Duodenal mucosa (tissue), 2 donors: ENCODE results near the gene NRDC.

Source experiments
- H3K27ac ChIP-seq: one replicate; pipeline ENCODE4 v1.7.0; 2013; ENCODE audit warnings: low read depth, low read length
- H3K27me3 ChIP-seq, 2 donors: one replicate each; pipeline ENCODE4 v1.7.0; 2013; ENCODE audit warnings: low read length in 2 of 2, control low read depth in 1 of 2; ENCODE audit not compliant: insufficient read depth in 2 of 2, control insufficient read depth in 1 of 2
- H3K36me3 ChIP-seq, 2 donors: one replicate each; pipeline ENCODE4 v1.7.0; 2013; ENCODE audit warnings: low read length in 2 of 2, control low read depth in 1 of 2; ENCODE audit not compliant: insufficient read depth in 2 of 2, control insufficient read depth in 1 of 2
- H3K4me1 ChIP-seq, 2 donors: one replicate each; pipeline ENCODE4 v1.7.0; 2013; ENCODE audit warnings: low read length in 2 of 2, control low read depth in 1 of 2; ENCODE audit not compliant: insufficient read depth in 2 of 2, control insufficient read depth in 1 of 2
- H3K4me3 ChIP-seq, 2 donors: one replicate each; pipeline ENCODE4 v1.7.0; 2013; ENCODE audit warnings: low read length in 2 of 2, low read depth in 1 of 2
- H3K9ac ChIP-seq, 2 donors: one replicate each; pipeline ENCODE4 v1.7.0; 2013; ENCODE audit warnings: low read length in 2 of 2, low read depth in 1 of 2
- H3K9me3 ChIP-seq, 2 donors: one replicate each; pipeline ENCODE4 v1.7.0; 2013; ENCODE audit warnings: low read length in 2 of 2, control low read depth in 1 of 2; ENCODE audit not compliant: control insufficient read depth in 1 of 2

Gene NRDC

GRCh38 chr1:51912881-51913280 is 34.4 kb upstream of the NRDC start:
- no peaks in the 10 kb centered on the region for H3K4me1 ChIP-seq
- H3K36me3 ChIP-seq: no peaks in the 10 kb centered on the region
- H3K9me3 ChIP-seq: no peaks in the 10 kb centered on the region
- H3K27ac ChIP-seq: no peak overlapping the region
- H3K4me3 ChIP-seq: no peak overlapping the region
- H3K27me3 ChIP-seq: peaks cover 0 to 11% of the 10 kb centered on the region in 2 donors
- no peak overlapping the region for H3K9ac ChIP-seq

- Histone ChIP-seq H3K9me3 (no peaks in the 10 kb centered on the region), H3K27me3 (peaks cover 0 to 7% of the 10 kb centered on the region in 2 donors), H3K27ac (no peak overlapping the region), H3K36me3 (no peaks in the 10 kb centered on the region), H3K4me1 (no peaks in the 10 kb centered on the region), H3K4me3 (no peak overlapping the region), H3K9ac (no peak overlapping the region)
These were observed 31.9 kb upstream of the NRDC start for GRCh38 chr1:51910221-51911000.

- Histone ChIP-seq H3K4me3 (no peak overlapping the region), H3K27ac (no peak overlapping the region), H3K36me3 (no peaks in the 10 kb centered on the region), H3K4me1 (no peaks in the 10 kb centered on the region), H3K9me3 (no peaks in the 10 kb centered on the region), H3K9ac (no peak overlapping the region), H3K27me3 (peaks cover 0 to 7% of the 10 kb centered on the region in 2 donors)
These were observed 30.0 kb upstream of the NRDC start for GRCh38 chr1:51908499-51908898.

- Histone ChIP-seq H3K4me1 (no peaks in the 10 kb centered on the region), H3K27me3 (peaks cover 0 to 7% of the 10 kb centered on the region in 2 donors), H3K4me3 (no peak overlapping the region), H3K27ac (no peak overlapping the region), H3K9me3 (no peaks in the 10 kb centered on the region), H3K9ac (no peak overlapping the region), H3K36me3 (no peaks in the 10 kb centered on the region)
These were observed 28.7 kb upstream of the NRDC start for GRCh38 chr1:51907079-51907702.

- Histone ChIP-seq H3K4me1 (no peaks in the 10 kb centered on the region), H3K27me3 (peaks cover 0 to 7% of the 10 kb centered on the region in 2 donors), H3K4me3 (no peak overlapping the region), H3K9ac (no peak overlapping the region), H3K27ac (no peak overlapping the region), H3K9me3 (no peaks in the 10 kb centered on the region), H3K36me3 (no peaks in the 10 kb centered on the region)
These were observed 28.0 kb upstream of the NRDC start for GRCh38 chr1:51906306-51907078.

- H3K9ac ChIP-seq: no peak overlapping the region
- H3K9me3 ChIP-seq: no peaks in the 10 kb centered on the region
- H3K4me1 ChIP-seq: no peaks in the 10 kb centered on the region
- no peak overlapping the region for H3K27ac ChIP-seq
- H3K36me3 ChIP-seq: no peaks in the 10 kb centered on the region
- H3K4me3 ChIP-seq: no peak overlapping the region
- peaks cover 0 to 2% of the 10 kb centered on the region in 2 donors for H3K27me3 ChIP-seq
These were observed 23.9 kb upstream of the NRDC start for GRCh38 chr1:51902456-51902855.

- no peak overlapping the region for H3K4me3 ChIP-seq
- peaks cover 2 to 3% of the 10 kb centered on the region in 2 donors for H3K27me3 ChIP-seq
- H3K27ac ChIP-seq: no peak overlapping the region
- no peaks in the 10 kb centered on the region for H3K36me3 ChIP-seq
- no peaks in the 10 kb centered on the region for H3K4me1 ChIP-seq
- H3K9ac ChIP-seq: no peak overlapping the region
- H3K9me3 ChIP-seq: no peaks in the 10 kb centered on the region
These were observed 22.6 kb upstream of the NRDC start for GRCh38 chr1:51901151-51901550.

GRCh38 chr1:51899022-51899421 is 20.5 kb upstream of the NRDC start:
- Histone ChIP-seq H3K36me3 (no peaks in the 10 kb centered on the region), H3K4me3 (no peak overlapping the region), H3K4me1 (no peaks in the 10 kb centered on the region), H3K9me3 (no peaks in the 10 kb centered on the region), H3K27me3 (peaks cover 2 to 6% of the 10 kb centered on the region in 2 donors), H3K27ac (no peak overlapping the region), H3K9ac (no peak overlapping the region)

GRCh38 chr1:51898090-51898734 is 19.7 kb upstream of the NRDC start:
- no peaks in the 10 kb centered on the region for H3K36me3 ChIP-seq
- no peaks in the 10 kb centered on the region for H3K4me1 ChIP-seq
- no peak overlapping the region for H3K4me3 ChIP-seq
- no peak overlapping the region for H3K27ac ChIP-seq
- no peaks in the 10 kb centered on the region for H3K9me3 ChIP-seq
- H3K9ac ChIP-seq: no peak overlapping the region
- H3K27me3 ChIP-seq: peaks cover 2 to 6% of the 10 kb centered on the region in 2 donors

- H3K9me3 ChIP-seq: no peaks in the 10 kb centered on the region
- H3K27ac ChIP-seq: no peak overlapping the region
- H3K9ac ChIP-seq: no peak overlapping the region
- no peak overlapping the region for H3K4me3 ChIP-seq
- no peaks in the 10 kb centered on the region for H3K36me3 ChIP-seq
- H3K4me1 ChIP-seq: no peaks in the 10 kb centered on the region
- H3K27me3 ChIP-seq: peaks cover 5 to 6% of the 10 kb centered on the region in 2 donors
These were observed 19.1 kb upstream of the NRDC start for GRCh38 chr1:51897699-51898031.
